Hepatocyte (in vitro differentiated cells): ENCODE data around the gene TEX11.
A peak's percentile ranks its signal among the peaks of the same experiment; 100 is the strongest.

Experiments used
- CTCF ChIP-seq: fragments of 200-600 bp; sonication (generic); IDR thresholded peaks from 2 replicates; pipeline ENCODE4 v1.5.1; 2016; ENCODE audit warnings: antibody characterized with exemption, mild to moderate bottlenecking; ENCODE audit not compliant: poor library complexity
- EZH2 ChIP-seq: fragments of 200-600 bp; sonication (generic); IDR thresholded peaks from 2 replicates; pipeline ENCODE4 v1.6.1; 2016; ENCODE audit warnings: antibody characterized with exemption, mild to moderate bottlenecking, borderline replicate concordance

- TF ChIP-seq CTCF: peak; percentile 48
- no peak for TF ChIP-seq EZH2
Measured at GRCh38 chrX:70664726-70665125, 243.8 kb downstream of the TEX11 start.
